Activated CD4-positive, alpha-beta T cell treated with anti-CD3 and anti-CD28 coated beads, Interleukin-2, Interleukin-6, amounts not matched to agents 100 ng/mL and 50 ng/mL, durations not matched to agents 16 hours and 8 hours (primary cell): ENCODE data around the gene GPR156.
"Not testable (repeated sequence)": the region's sequence is repeated elsewhere in the genome, so short reads cannot be mapped to it uniquely, and the experiment has no call there.

Source experiments
- DNase-seq: peaks from one replicate; pipeline ENCODE4 v3.0.0-alpha.2; 2020

The GPR156 gene

GRCh38 chr3:120284747-120285507 is at the start of gene GPR156:
GPR156 (minus strand) TSS chr3:120285222; CDS start chr3:120244098, 41,124 bp downstream.
- DNase-seq, result no peak

GRCh38 chr3:120332646-120333045 is 47.6 kb upstream of the GPR156 start:
- no peak for DNase-seq

GRCh38 chr3:120331076-120331475 is 46.1 kb upstream of the GPR156 start:
- no peak for DNase-seq

- no peak for DNase-seq
Observed at GRCh38 chr3:120326784-120327183, 41.8 kb upstream of the GPR156 start.

- DNase-seq, result no peak
Observed at GRCh38 chr3:120324190-120324589, 39.2 kb upstream of the GPR156 start.

- not testable (repeated sequence) for DNase-seq
Observed at GRCh38 chr3:120323761-120324160, 38.7 kb upstream of the GPR156 start.

- peak; percentile 39 for DNase-seq
Observed at GRCh38 chr3:120311863-120312794, 27.1 kb upstream of the GPR156 start.

- no peak for DNase-seq
Observed at GRCh38 chr3:120306519-120307455, 21.8 kb upstream of the GPR156 start.

- no peak for DNase-seq
Observed at GRCh38 chr3:120304616-120305015, 19.6 kb upstream of the GPR156 start.

GRCh38 chr3:120302361-120302760 is 17.3 kb upstream of the GPR156 start:
- DNase-seq, result no peak

GRCh38 chr3:120300971-120301370 is 15.9 kb upstream of the GPR156 start:
- DNase-seq, result no peak

- DNase-seq, result no peak
Observed at GRCh38 chr3:120299403-120299802, 14.4 kb upstream of the GPR156 start.

GRCh38 chr3:120298996-120299395 is 14.0 kb upstream of the GPR156 start:
- DNase-seq, result no peak

- DNase-seq, result not testable (repeated sequence)
Observed at GRCh38 chr3:120291552-120291951, 6.5 kb upstream of the GPR156 start.

GRCh38 chr3:120289636-120290035 is 4.6 kb upstream of the GPR156 start:
- no peak for DNase-seq

GRCh38 chr3:120286465-120286864 is 1.4 kb upstream of the GPR156 start:
- DNase-seq, result no peak

GRCh38 chr3:120285508-120285841 is 453 bp upstream of the GPR156 start:
- no peak for DNase-seq

- DNase-seq, result no peak
Observed at GRCh38 chr3:120281261-120281660, 3.8 kb downstream of the GPR156 start.

- no peak for DNase-seq
Observed at GRCh38 chr3:120280566-120280965, 4.5 kb downstream of the GPR156 start.

- DNase-seq, result no peak
Observed at GRCh38 chr3:120280026-120280425, 5.0 kb downstream of the GPR156 start.

- DNase-seq, result no peak
Observed at GRCh38 chr3:120276767-120277166, 8.3 kb downstream of the GPR156 start.

GRCh38 chr3:120275618-120276017 is 9.4 kb downstream of the GPR156 start:
- no peak for DNase-seq

GRCh38 chr3:120274739-120275167 is 10.3 kb downstream of the GPR156 start:
- DNase-seq, result no peak
